ENCODE data around the gene IL17RE.
"Not testable (repeated sequence)": the region's sequence is repeated elsewhere in the genome, so short reads cannot be mapped to it uniquely, and the experiment has no call there.

IL17RE gene

GRCh38 chr3:9881441-9881840, 21.2 kb upstream of the IL17RE start:
- no peak for DNase-seq

- no peak for DNase-seq
These were observed 18.7 kb upstream of the IL17RE start for GRCh38 chr3:9883706-9884554.

- no peak for DNase-seq
These were observed 18.0 kb upstream of the IL17RE start for GRCh38 chr3:9884555-9885165.

GRCh38 chr3:9886328-9886727, 16.3 kb upstream of the IL17RE start:
- DNase-seq, result no peak

GRCh38 chr3:9887480-9887879, 15.2 kb upstream of the IL17RE start:
- DNase-seq, result no peak

- DNase-seq, result no peak
These were observed 14.1 kb upstream of the IL17RE start for GRCh38 chr3:9888540-9888939.

GRCh38 chr3:9889405-9889804, 13.2 kb upstream of the IL17RE start:
- no peak for DNase-seq

GRCh38 chr3:9890249-9891071, 12.2 kb upstream of the IL17RE start, which contains the start of gene JAGN1:
JAGN1 (plus strand) TSS chr3:9890610; CDS start chr3:9890723, 113 bp downstream.
- peak; percentile 87 for DNase-seq

GRCh38 chr3:9891072-9891622, 11.5 kb upstream of the IL17RE start:
- DNase-seq, result no peak

GRCh38 chr3:9893739-9894138, 8.9 kb upstream of the IL17RE start:
- DNase-seq, result no peak

GRCh38 chr3:9895715-9896114, 6.9 kb upstream of the IL17RE start:
- not testable (repeated sequence) for DNase-seq

GRCh38 chr3:9896755-9897407, 5.8 kb upstream of the IL17RE start:
- DNase-seq, result not testable (repeated sequence)

- no peak for DNase-seq
These were observed 5.0 kb upstream of the IL17RE start for GRCh38 chr3:9897408-9898372.

- no peak for DNase-seq
These were observed 4.0 kb upstream of the IL17RE start for GRCh38 chr3:9898467-9899241.

GRCh38 chr3:9899289-9899791, 3.3 kb upstream of the IL17RE start:
- no peak for DNase-seq

- DNase-seq, result not testable (repeated sequence)
These were observed 1.7 kb upstream of the IL17RE start for GRCh38 chr3:9900965-9901415.

- DNase-seq, result peak; percentile 36
These were observed 681 bp upstream of the IL17RE start for GRCh38 chr3:9901967-9902366.

GRCh38 chr3:9903238-9903624, 583 bp downstream of the IL17RE start:
- DNase-seq, result no peak

GRCh38 chr3:9903904-9904303, 1.3 kb downstream of the IL17RE start:
- no peak for DNase-seq

- no peak for DNase-seq
These were observed 3.8 kb downstream of the IL17RE start for GRCh38 chr3:9906480-9906879.

Data from stimulated activated naive CD4-positive, alpha-beta T cell treated with Interleukin-2 at 50 U/mL for 16 hours (primary cell).